ENCODE data around the gene ANO2.
"Not testable (repeated sequence)": the region's sequence is repeated elsewhere in the genome, so short reads cannot be mapped to it uniquely, and the experiment has no call there.

GRCh38 chr12:5818877-5819276 lies 126.2 kb downstream of the ANO2 start:
- TF ChIP-seq CTCF (IDR thresholded peaks at IDR 0.05; ENCODE audit: low read depth, low read length, poor library complexity, severe bottlenecking); EZH2phosphoT487 (IDR thresholded peaks at IDR 0.05; ENCODE audit: borderline replicate concordance, low read length): not testable (repeated sequence)

Data from DOHH2 (cell line).